H1 (cell line): Measurements from ENCODE around the gene GCNA. TPM values are rescaled to one million over a fixed set of nuclear protein-coding genes. Genes with fewer than 3 reads are reported as not detected.
A peak's percentile ranks its signal among the peaks of the same experiment; 100 is the strongest.

Experiments
- CTCF ChIA-PET: fragments of 300-600 bp; sonication (Branson Sonifier 250); formaldehyde crosslinking; loops from one replicate; lab custom pipeline; 2021; ENCODE audit not compliant: partially characterized antibody; lab: Charles Lee
- POLR2A ChIA-PET: fragments of 300-600 bp; sonication (Branson Sonifier 250); formaldehyde crosslinking; loops from one replicate; lab custom pipeline; 2021; ENCODE audit warnings: inconsistent platforms; ENCODE audit not compliant: partially characterized antibody; lab: Charles Lee
- DNase-seq, 2 experiments: peaks; one replicate each; pipeline versions ENCODE4 v3.0.0 to v3.0.0-alpha.2; 2010 to 2022; ENCODE audit warnings: low spot score in 2 of 2, low read depth in 1 of 2, mixed read lengths in 1 of 2
- FAIRE-seq: peaks from 2 replicates; lab custom pipeline; 2011; peaks lifted over from hg19 to GRCh38; lab: Jason Lieb, UNC
- H2AFZ ChIP-seq: 2 replicates; pipeline ENCODE4 v1.8.1; 2012; ENCODE audit warnings: low read length, inconsistent platforms
- H2AK5ac ChIP-seq: 2 replicates; pipeline ENCODE4 v1.6.1; 2013; ENCODE audit warnings: low read depth, low read length
- H2BK120ac ChIP-seq: replicated peaks from 2 replicates; pipeline ENCODE3; 2013; ENCODE audit warnings: low read depth, low read length, inconsistent platforms
- H2BK12ac ChIP-seq: 2 replicates; pipeline ENCODE4 v1.6.1; 2013; ENCODE audit warnings: low read depth, low read length
- H2BK15ac ChIP-seq: 2 replicates; pipeline ENCODE4 v1.6.1; 2013; ENCODE audit warnings: low read length
- H2BK20ac ChIP-seq: 2 replicates; pipeline ENCODE4 v1.6.1; 2013; ENCODE audit warnings: low read length
- H2BK5ac ChIP-seq: 2 replicates; pipeline ENCODE4 v1.6.1; 2013; ENCODE audit warnings: low read depth, low read length
- H3K14ac ChIP-seq: 2 replicates; pipeline ENCODE4 v1.6.1; 2013; ENCODE audit warnings: inconsistent platforms; ENCODE audit not compliant: insufficient read length
- H3K18ac ChIP-seq: 2 replicates; pipeline ENCODE4 v1.6.1; 2013; ENCODE audit warnings: low read length; ENCODE audit errors: extremely low read depth
- H3K23ac ChIP-seq: 2 replicates; pipeline ENCODE4 v1.6.1; 2013; ENCODE audit warnings: inconsistent platforms; ENCODE audit not compliant: insufficient read length
- H3K23me2 ChIP-seq: 2 replicates; pipeline ENCODE4 v1.6.1; 2013; ENCODE audit warnings: low read depth, low read length
- H3K27ac ChIP-seq: 2 replicates; pipeline ENCODE4 v1.6.1; 2011; ENCODE audit warnings: low read depth, low read length, inconsistent platforms
- H3K27me3 ChIP-seq, 4 experiments: replicated peaks in 1 of 4; 1 replicate in 1 of 4; 2 replicates in 3 of 4; pipeline versions ENCODE4 v1.6.1 to v1.8.1; 2011 to 2013; ENCODE audit warnings: low read length in 3 of 4, mild to moderate bottlenecking in 3 of 4, inconsistent platforms in 2 of 4, mixed read lengths in 2 of 4, moderate library complexity in 1 of 4; ENCODE audit not compliant: control insufficient read depth in 3 of 4, insufficient read depth in 3 of 4; ENCODE audit errors: extremely low read depth in 1 of 4
- H3K36me3 ChIP-seq, 4 experiments: 2 replicates each; pipeline versions ENCODE4 v1.6.1 to v1.8.1; 2011 to 2013; ENCODE audit warnings: mild to moderate bottlenecking in 4 of 4, low read length in 3 of 4, moderate library complexity in 2 of 4, control low read depth in 1 of 4, inconsistent platforms in 1 of 4; ENCODE audit not compliant: insufficient read depth in 4 of 4, control insufficient read depth in 2 of 4
- H3K4ac ChIP-seq: replicated peaks from 2 replicates; pipeline ENCODE3; 2013; ENCODE audit warnings: low read length, low read depth, mixed read lengths, inconsistent platforms; ENCODE audit not compliant: insufficient read length
- H3K4me1 ChIP-seq, 4 experiments: replicated peaks in 1 of 4; 1 replicate in 1 of 4; 2 replicates in 3 of 4; pipeline versions ENCODE4 v1.6.1 to v1.8.1; 2011 to 2013; ENCODE audit warnings: low read length in 3 of 4, inconsistent platforms in 2 of 4, mixed read lengths in 1 of 4; ENCODE audit not compliant: insufficient read depth in 4 of 4, control insufficient read depth in 3 of 4
- H3K4me2 ChIP-seq, 2 experiments: 2 replicates each; pipeline versions ENCODE4 v1.6.1 to v1.8.1; 2011 to 2013; ENCODE audit warnings: low read depth in 2 of 2, low read length in 2 of 2, control low read depth in 1 of 2, inconsistent platforms in 1 of 2, mild to moderate bottlenecking in 1 of 2; ENCODE audit not compliant: insufficient read depth in 1 of 2
- H3K4me3 ChIP-seq, 4 experiments: fragments of 200-600, 300-600 bp in 1 of 4; sonication (generic), shearing (Covaris generic), sonication (Bioruptor Twin) in 1 of 4; 2 replicates each; pipeline versions ENCODE4 v1.5.1 to v1.8.1; 2011 to 2016; ENCODE audit warnings: low read length in 4 of 4, low read depth in 3 of 4, control low read depth in 2 of 4, inconsistent platforms in 2 of 4, mild to moderate bottlenecking in 2 of 4, mixed read lengths in 1 of 4, moderate library complexity in 1 of 4; ENCODE audit not compliant: insufficient read depth in 2 of 4; ENCODE audit errors: extremely low read depth in 1 of 4
- H3K56ac ChIP-seq: replicated peaks from 2 replicates; pipeline ENCODE3; 2013; ENCODE audit warnings: low read depth, mild to moderate bottlenecking, mixed read lengths, low read length, inconsistent platforms; ENCODE audit not compliant: insufficient read length
- H3K79me1 ChIP-seq: 2 replicates; pipeline ENCODE4 v1.6.1; 2013; ENCODE audit warnings: low read depth, low read length, control low read depth
- H3K79me2 ChIP-seq, 2 experiments: 2 replicates each; pipeline versions ENCODE4 v1.6.1 to v1.8.1; 2012 to 2013; ENCODE audit warnings: low read length in 2 of 2, mild to moderate bottlenecking in 2 of 2, inconsistent platforms in 1 of 2; ENCODE audit not compliant: insufficient read depth in 2 of 2, control insufficient read depth in 1 of 2
- H3K9ac ChIP-seq, 4 experiments: replicated peaks in 1 of 4; 1 replicate in 1 of 4; 2 replicates in 3 of 4; pipeline versions ENCODE4 v1.6.1 to v1.8.1; 2011 to 2013; ENCODE audit warnings: low read depth in 3 of 4, low read length in 3 of 4, control low read depth in 2 of 4, mild to moderate bottlenecking in 2 of 4, moderate library complexity in 2 of 4, inconsistent platforms in 1 of 4; ENCODE audit errors: extremely low read depth in 1 of 4
- H3K9me3 ChIP-seq, 2 experiments: 2 replicates each; pipeline versions ENCODE4 v1.6.1 to v1.8.1; 2012 to 2013; ENCODE audit warnings: mild to moderate bottlenecking in 2 of 2, moderate library complexity in 2 of 2, control low read depth in 1 of 2, inconsistent platforms in 1 of 2, low read depth in 1 of 2, low read length in 1 of 2, mixed read lengths in 1 of 2; ENCODE audit not compliant: insufficient read depth in 2 of 2
- H4K20me1 ChIP-seq, 2 experiments: replicated peaks in 1 of 2; 2 replicates each; pipeline versions ENCODE3 to v1.8.1; 2011 to 2013; ENCODE audit warnings: inconsistent platforms in 2 of 2, low read length in 2 of 2, mild to moderate bottlenecking in 1 of 2; ENCODE audit not compliant: insufficient read depth in 2 of 2, control insufficient read depth in 1 of 2
- H4K5ac ChIP-seq: 2 replicates; pipeline ENCODE4 v1.6.1; 2013; ENCODE audit warnings: low read length, low read depth, mixed read lengths, inconsistent platforms; ENCODE audit not compliant: insufficient read length
- H4K8ac ChIP-seq: 2 replicates; pipeline ENCODE4 v1.8.0; 2013; ENCODE audit warnings: mild to moderate bottlenecking, moderate library complexity, low read length, inconsistent platforms; ENCODE audit not compliant: insufficient read depth; ENCODE audit errors: extremely low read depth
- H4K91ac ChIP-seq: replicated peaks from 2 replicates; pipeline ENCODE3; 2013; ENCODE audit warnings: low read length, mixed read lengths, inconsistent platforms; ENCODE audit not compliant: insufficient read length
- ATF3 ChIP-seq: IDR thresholded peaks from 2 replicates; pipeline ENCODE4 v1.6.1; 2011; ENCODE audit warnings: low read depth, mild to moderate bottlenecking, low read length; ENCODE audit not compliant: insufficient read depth
- FOSL1 ChIP-seq: IDR thresholded peaks from 2 replicates; pipeline ENCODE4 v1.6.1; 2011; ENCODE audit warnings: mild to moderate bottlenecking, low read depth, low read length, moderate library complexity; ENCODE audit not compliant: insufficient read depth
- MAFK ChIP-seq: IDR thresholded peaks from 2 replicates; pipeline ENCODE4 v1.6.1; 2012; ENCODE audit warnings: low read depth, mild to moderate bottlenecking, improper control_type of control experiment, low read length
- TAF1 ChIP-seq: IDR thresholded peaks from 2 replicates; pipeline ENCODE4 v1.6.1; 2011; ENCODE audit warnings: mild to moderate bottlenecking, low read depth, low read length
- WGBS, 2 experiments: shearing (Covaris generic) in 1 of 2; methylation state at CpG; one replicate each; pipeline versions ENCODE4 v1.1.6 to v1.1.7; 2013 to 2015; ENCODE audit warnings: low lambda C conversion rate in 2 of 2, mixed read lengths in 2 of 2, inconsistent platforms in 1 of 2, low coverage in 1 of 2, missing lambda C conversion rate in 1 of 2; ENCODE audit not compliant: insufficient replicate concordance in 2 of 2, insufficient coverage in 1 of 2, insufficient read length in 1 of 2; ENCODE audit errors: extremely low coverage in 1 of 2, missing lambda C conversion rate in 1 of 2; 5-methylcytosine and 5-hydroxymethylcytosine counted together
- polyA plus RNA-seq, 7 experiments: library from polyadenylated mRNA; depleted of rRNA in 3 of 7; stranded (reverse) in 5 of 7; unstranded in 2 of 7; fragments of >200 nt in 5 of 7; fragments of 200-250 nt in 2 of 7; gene quantifications; 1 replicate in 5 of 7; 2 replicates in 1 of 7; 4 replicates in 1 of 7; pipeline versions ENCODE4 v1.2.1 to v1.2.3, GENCODE V29; 2011 to 2013; ENCODE audit warnings: missing spikeins in 2 of 7, mixed read lengths in 2 of 7
- total RNA-seq: library from RNA; stranded (reverse); fragmentation: NEBNext Ultra II Directional; extraction: Animal tissue kit (Norgen Biotek cat#: 25700); gene quantifications from 2 replicates; pipeline ENCODE4 v1.2.1, GENCODE V29; 2021

Gene GCNA
- total and polyA plus RNA-seq, 2 of the 8 experiments (the other 6 are each of a cell fraction or from before 2014, with no cell fraction given) = 0.41 to 0.95 TPM

- ChIA-PET CTCF (no interaction called here), POLR2A (interaction anchor here (0.7 to 1.4 kb wide), 4 partner anchors 9 to 69 kb away, joined by 3 to 6 read pairs (median 3); partner anchors contain the start of gene GCNA)
- FAIRE-seq = no peak
Measured at GRCh38 chrX:71536285-71536684, 42.0 kb upstream of the GCNA start.

More at GRCh38 chrX:71536285-71536684, 42.0 kb upstream of the GCNA start:
- H2BK5ac ChIP-seq = no peak overlapping the region
- H3K9ac ChIP-seq = no peak overlapping the region
- peak overlapping the region in 2 of 4 experiments; percentile 18 to 98; a peak in 2 of 8 replicates for H3K4me3 ChIP-seq
- H3K56ac ChIP-seq = no peak overlapping the region
- H3K18ac ChIP-seq = no peak overlapping the region
- H3K27me3 ChIP-seq = no peaks in the 10 kb centered on the region
- peaks cover 18 to 20% of the 10 kb centered on the region in 2 experiments for H4K20me1 ChIP-seq
- peaks cover 0 to 8% (median 3%) of the 10 kb centered on the region in 4 experiments; a peak in 4 of 7 replicates for H3K4me1 ChIP-seq
- H3K79me2 ChIP-seq = peaks cover 47 to 84% of the 10 kb centered on the region in 2 experiments
- no peak overlapping the region for H3K14ac ChIP-seq
- peaks cover 0 to 29% (median 2%) of the 10 kb centered on the region in 4 experiments; a peak in 2 of 8 replicates for H3K36me3 ChIP-seq
- H3K79me1 ChIP-seq = no peaks in the 10 kb centered on the region
- H4K5ac ChIP-seq = no peak overlapping the region
- no peaks in the 10 kb centered on the region for H3K9me3 ChIP-seq
- no peak overlapping the region for H3K23ac ChIP-seq
- no peak overlapping the region for H4K91ac ChIP-seq
- no peak overlapping the region for H4K8ac ChIP-seq
- TF ChIP-seq ATF3 (no peak), FOSL1 (no peak), TAF1 (no peak), MAFK (no peak)
- no peak for DNase-seq
- H2AK5ac ChIP-seq = no peak overlapping the region
- H2BK15ac ChIP-seq = no peak overlapping the region
- no peak overlapping the region for H3K4ac ChIP-seq
- peak overlapping the region; percentile 42 to 94 for H3K4me2 ChIP-seq
- H2BK120ac ChIP-seq = no peak overlapping the region
- H3K27ac ChIP-seq = no peak overlapping the region
- peaks cover 3% of the 10 kb centered on the region for H3K23me2 ChIP-seq
- H2BK12ac ChIP-seq = no peak overlapping the region
- WGBS, 2 experiments = 96% methylated on average over 5 of the region's 5 CpGs; no CpG with 5 or more reads in 1 of the 2 experiments
- no peak overlapping the region for H2BK20ac ChIP-seq
- H2AFZ ChIP-seq = no peak overlapping the region
